ENCODE measurements around the gene MS4A18.

Gene MS4A18

GRCh38 chr11:60754887-60755286, 30.4 kb downstream of the MS4A18 start:
- no peak for TF ChIP-seq CTCF (IDR thresholded peaks at IDR 0.05)

GRCh38 chr11:60756307-60757032, 31.9 kb downstream of the MS4A18 start, which contains the start of gene MS4A15:
MS4A15 (plus strand) TSS chr11:60756867; CDS start chr11:60763734, 6,867 bp downstream.
- peak; percentile 49 for TF ChIP-seq CTCF (IDR thresholded peaks at IDR 0.05)

GRCh38 chr11:60757231-60757800, 32.8 kb downstream of the MS4A18 start:
- TF ChIP-seq CTCF (IDR thresholded peaks at IDR 0.05) = no peak

- TF ChIP-seq CTCF (IDR thresholded peaks at IDR 0.05) = no peak
These were observed 37.1 kb downstream of the MS4A18 start for GRCh38 chr11:60761436-60762190.

- peak; percentile 54 for TF ChIP-seq CTCF (IDR thresholded peaks at IDR 0.05)
These were observed 38.6 kb downstream of the MS4A18 start for GRCh38 chr11:60762851-60763691.

GRCh38 chr11:60763692-60764369, 39.3 kb downstream of the MS4A18 start:
- TF ChIP-seq CTCF (IDR thresholded peaks at IDR 0.05) = no peak
